ENCODE results near the gene OR2M5.

OR2M5 gene

DNA sequence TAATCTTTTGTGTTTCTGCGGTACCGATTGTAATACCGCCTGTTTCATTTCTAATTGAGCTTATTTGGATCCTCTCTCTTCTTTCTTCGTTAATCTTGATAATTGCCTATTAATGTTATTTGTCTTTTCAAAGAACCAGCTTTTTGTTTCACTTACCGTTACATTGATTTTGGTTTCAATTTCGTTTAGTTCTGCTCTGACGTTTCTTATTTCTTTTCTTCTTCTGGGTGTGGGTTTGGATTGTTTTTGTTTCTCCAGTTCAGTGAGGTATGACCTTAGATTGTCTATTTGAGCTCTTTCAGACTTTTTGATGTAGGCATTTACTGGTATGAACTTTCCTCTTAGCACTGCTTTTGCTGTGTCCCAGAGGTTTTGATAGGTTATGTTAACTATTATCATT is 39.0 kb downstream of the OR2M5 start:
- no peak overlapping the region for H3K9ac ChIP-seq (ENCODE audit: low read depth, low read length)
- H3K36me3 ChIP-seq (ENCODE audit: insufficient read depth, low read length), result no peaks in the 10 kb centered on the region
- H3K4me1 ChIP-seq (ENCODE audit: insufficient read depth, low read length), result no peaks in the 10 kb centered on the region; the same call in 1 of the 2 replicates
- no peaks in the 10 kb centered on the region for H3K9me3 ChIP-seq (ENCODE audit: control insufficient read depth, insufficient read depth, low read length)

DNA sequence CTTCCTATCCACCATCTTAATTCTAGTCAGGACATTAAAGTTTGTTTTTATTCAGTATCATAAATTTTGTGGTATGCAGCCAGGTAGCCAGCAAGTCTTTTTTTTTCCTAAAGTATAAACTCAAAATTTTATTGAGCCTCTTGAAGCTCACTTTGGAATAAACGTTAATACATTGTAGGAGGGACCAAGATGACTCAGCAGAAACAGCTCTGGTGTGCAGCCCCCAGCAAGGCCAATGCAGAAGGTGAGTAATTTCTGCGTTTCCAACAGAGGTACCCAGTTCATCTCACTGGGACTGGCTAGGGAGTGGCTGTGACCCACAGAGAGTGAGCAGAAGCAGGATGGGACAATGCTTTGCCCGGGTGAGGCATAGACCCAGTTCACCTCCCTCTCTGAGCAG is 42.4 kb downstream of the OR2M5 start:
- Histone ChIP-seq H3K9ac (ENCODE audit: low read depth, low read length) (no peak overlapping the region), H3K4me1 (ENCODE audit: insufficient read depth, low read length) (no peaks in the 10 kb centered on the region; the same call in 1 of the 2 replicates), H3K9me3 (ENCODE audit: control insufficient read depth, insufficient read depth, low read length) (no peaks in the 10 kb centered on the region), H3K36me3 (ENCODE audit: insufficient read depth, low read length) (no peaks in the 10 kb centered on the region)

DNA sequence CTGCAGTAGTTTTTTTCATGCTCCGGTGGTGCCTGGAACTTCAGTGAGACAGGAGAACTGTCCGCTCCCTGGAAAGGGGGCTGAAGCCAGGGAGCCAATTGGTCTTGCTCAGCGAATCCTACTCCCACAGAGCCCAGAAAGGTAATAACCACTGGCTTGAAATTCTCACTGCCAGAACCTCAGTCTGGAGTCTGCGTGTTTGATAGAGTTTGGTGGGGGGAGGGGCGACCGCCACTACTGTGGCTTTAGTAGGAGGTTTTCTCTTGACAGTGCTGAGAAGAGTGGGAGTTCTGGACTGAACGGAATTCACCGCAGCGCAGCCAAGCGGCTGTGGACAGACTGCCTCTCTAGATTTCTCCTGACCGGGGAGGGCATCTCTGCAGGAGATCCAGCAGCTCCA is 44.1 kb downstream of the OR2M5 start:
- Histone ChIP-seq H3K4me1 (ENCODE audit: insufficient read depth, low read length) (no peaks in the 10 kb centered on the region; the same call in 1 of the 2 replicates), H3K9me3 (ENCODE audit: control insufficient read depth, insufficient read depth, low read length) (no peaks in the 10 kb centered on the region), H3K9ac (ENCODE audit: low read depth, low read length) (peak overlapping the region; percentile 33; the same call in 1 of the 2 replicates), H3K36me3 (ENCODE audit: insufficient read depth, low read length) (no peaks in the 10 kb centered on the region)

DNA sequence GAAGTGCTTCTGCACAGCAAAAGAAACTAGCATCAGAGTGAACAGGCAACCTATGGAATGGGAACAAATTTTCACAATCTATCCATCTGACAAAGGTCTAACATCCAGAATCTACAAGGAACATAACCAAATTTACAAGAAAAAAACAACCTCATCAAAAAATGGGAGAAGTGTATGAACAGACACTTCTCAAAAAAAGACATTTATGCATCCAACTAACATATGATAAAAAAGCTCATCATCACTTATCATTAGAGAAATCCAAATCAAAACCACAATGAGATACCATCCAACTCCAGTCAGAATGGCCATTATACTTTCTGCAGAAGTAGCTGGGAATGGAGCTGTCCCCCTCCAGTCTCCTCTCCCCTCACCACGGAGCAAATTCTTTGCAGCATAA is 49.2 kb downstream of the OR2M5 start:
- H3K4me1 ChIP-seq (ENCODE audit: insufficient read depth, low read length), result no peaks in the 10 kb centered on the region; the same call in 1 of the 2 replicates
- H3K9ac ChIP-seq (ENCODE audit: low read depth, low read length), result no peak overlapping the region
- no peaks in the 10 kb centered on the region for H3K9me3 ChIP-seq (ENCODE audit: control insufficient read depth, insufficient read depth, low read length)

More for the DNA sequence above, 49.2 kb downstream of the OR2M5 start:
- H3K36me3 ChIP-seq (ENCODE audit: insufficient read depth, low read length), result no peaks in the 10 kb centered on the region
